AG08395 (cell line): Measurements from ENCODE around the gene FBXO42.
A peak's percentile ranks its signal among the peaks of the same experiment; 100 is the strongest.
"Not testable (repeated sequence)": the region's sequence is repeated elsewhere in the genome, so short reads cannot be mapped to it uniquely, and the experiment has no call there.

Source experiments
- DNase-seq: peaks from one replicate; pipeline ENCODE4 v3.0.0; 2012; ENCODE audit warnings: mixed read lengths, low spot score

Gene FBXO42

DNA sequence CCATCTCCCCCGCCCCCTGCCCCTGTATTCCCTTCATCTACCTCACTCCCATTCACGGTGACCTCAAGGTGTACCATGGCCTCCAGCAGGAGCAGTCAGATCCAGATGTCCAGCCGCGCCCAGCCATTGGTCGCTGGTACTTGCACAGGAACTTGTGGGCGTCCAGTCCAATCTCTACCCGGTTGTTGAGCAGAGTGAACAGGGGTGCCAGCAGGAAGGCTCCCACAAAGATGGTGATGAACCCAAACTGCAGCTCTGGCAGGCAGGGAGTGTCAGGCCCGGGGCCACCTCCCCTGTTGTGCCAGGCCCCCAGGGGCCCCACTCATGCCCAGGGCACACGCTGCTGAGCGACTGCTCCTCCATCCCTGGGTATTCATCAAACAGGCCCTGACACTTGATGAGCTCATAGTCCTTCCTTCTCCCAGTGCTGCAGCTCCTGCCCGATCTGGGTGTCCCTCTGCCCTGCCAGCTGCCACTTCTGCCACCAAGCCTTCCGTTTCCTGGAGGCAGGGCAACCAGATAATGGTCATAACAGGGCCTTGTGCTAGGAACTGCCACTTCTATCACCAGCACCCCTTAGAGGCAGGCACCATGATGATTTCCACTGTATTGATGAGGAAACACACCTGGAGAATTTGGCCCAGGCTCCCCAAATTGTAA is 134.1 kb downstream of the FBXO42 start:
- no peak for DNase-seq

DNA sequence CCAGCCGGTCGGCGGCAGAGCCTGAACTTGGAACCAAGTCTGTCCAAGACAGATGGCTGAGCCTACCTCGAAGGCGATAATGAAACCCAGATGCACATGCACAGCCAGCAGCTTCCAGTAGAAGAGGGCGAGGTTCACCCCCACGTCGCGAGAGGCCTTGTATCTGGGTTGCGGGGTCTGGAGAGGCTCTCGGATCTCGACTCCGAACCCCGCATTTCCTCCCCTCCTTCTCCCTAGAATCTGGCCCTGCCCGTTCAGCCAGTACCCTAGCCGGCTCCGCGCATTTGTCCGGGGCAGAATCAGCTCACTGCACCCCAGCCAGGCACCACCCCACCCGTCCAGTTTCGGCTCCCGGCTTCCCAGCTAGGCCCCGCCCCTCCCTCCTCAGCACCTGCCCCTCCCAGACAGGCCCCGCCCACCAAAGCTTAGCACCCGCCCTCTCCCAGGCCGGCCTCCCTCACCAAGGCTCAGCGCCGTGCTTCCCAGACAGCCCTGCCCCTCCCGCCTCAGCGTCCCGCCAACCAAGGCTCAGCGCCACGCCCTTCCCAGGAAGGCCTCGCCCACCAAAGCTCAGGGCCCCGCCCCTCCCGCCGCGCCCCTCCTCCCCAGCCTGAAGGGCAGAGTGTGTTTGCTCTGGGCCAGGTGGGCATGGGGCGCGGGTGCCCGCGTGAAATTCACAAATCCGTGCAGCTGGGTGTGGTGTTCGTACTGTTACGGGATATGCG is 135.1 kb downstream of the FBXO42 start:
- peak; percentile 99 for DNase-seq

DNA sequence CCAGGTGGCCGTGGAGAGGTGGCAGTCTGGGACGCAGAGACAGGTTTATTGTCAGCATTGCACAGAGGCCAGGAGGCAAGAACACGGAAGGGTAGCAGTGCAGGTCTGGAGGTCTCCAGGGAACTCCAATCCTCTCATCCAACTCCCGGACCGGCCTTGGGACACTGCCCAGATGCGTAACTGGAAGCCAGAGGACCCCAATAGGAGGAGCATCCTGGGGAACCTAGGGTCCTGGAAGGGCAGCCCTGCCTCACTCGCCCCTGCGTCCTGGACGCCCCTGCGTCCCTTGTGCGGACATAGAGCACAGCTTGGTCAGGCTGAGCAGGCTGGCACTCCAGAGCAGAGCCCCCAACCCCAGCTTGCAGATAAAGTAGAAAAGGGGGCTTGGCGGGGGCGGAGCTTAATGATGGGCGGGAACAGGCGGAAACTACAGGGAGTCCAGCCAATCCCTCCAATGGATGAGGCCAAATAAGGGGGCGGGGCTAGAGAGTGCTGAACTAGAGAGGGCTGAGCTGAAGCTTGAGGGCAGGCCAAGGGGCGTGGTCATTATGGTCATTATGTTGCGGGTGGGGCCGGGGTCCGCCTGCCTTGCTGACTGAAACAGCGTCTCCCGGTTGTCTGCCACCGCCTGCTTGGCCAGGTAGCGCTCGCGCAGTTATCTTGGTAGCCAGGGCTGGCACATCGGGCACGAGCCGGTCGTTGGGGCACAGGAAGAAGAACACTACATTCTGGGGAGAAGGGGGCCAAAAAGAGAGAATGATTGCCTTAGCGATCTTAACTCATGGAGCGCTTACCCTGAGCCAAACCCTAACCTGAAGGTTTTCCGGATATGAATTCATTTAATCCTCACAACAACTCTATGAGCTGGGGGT is 136.2 kb downstream of the FBXO42 start:
- DNase-seq = peak; percentile 50

DNA sequence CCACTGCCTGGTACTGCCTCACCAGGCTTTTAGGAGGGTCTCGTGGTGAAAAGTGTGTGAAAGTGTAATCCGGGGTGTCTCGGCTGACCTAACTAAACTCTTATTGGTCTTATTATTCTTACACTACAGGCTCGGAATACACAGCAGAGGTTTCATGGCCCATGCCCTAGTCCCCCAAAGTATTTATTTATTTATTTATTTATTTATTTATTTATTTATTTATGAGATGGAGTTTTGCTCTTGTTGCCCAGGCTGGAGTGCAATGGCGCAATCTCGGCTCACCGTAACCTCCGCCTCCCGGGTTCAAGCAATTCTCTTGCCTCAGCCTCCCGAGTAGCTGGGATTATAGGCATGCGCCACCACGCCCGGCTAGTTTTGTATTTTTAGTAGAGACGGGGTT is 137.0 kb downstream of the FBXO42 start:
- not testable (repeated sequence) for DNase-seq

DNA sequence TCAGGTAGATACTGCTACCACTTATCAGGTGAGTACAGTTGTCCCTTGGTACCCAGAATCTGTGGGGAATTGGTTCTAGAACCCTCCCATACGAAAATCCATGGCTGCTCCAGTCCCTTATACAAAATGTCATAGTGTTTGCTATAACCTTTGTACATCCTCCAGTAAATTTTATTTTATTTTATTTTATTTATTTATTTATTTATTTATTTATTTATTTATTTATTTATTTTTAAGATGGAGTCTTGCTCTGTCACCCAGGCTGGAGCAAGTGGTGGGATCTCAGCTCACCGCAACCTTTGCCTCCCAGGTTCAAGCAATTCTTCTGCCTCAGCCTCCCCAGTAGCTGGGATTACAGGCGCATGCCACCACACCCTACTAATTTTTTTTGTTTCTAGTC is 138.7 kb downstream of the FBXO42 start:
- not testable (repeated sequence) for DNase-seq

DNA sequence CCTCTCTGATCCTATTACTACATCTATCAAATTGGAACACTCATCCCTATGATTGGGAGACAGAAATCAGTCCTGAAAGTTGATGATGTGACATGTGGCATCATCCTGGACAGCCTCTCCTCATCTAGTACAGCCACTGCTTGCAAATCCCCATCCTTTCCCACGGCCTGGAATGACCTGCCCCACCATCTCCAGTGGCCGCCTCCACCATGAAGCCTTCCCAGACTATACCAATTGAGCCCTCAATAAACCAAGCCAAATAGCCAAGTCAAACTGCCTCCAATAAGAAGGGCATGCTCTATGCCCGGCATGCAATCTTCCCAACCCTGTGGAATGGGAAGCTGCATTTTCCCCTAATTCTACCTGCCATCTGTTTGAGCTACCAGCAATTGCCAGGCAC is 139.3 kb downstream of the FBXO42 start:
- DNase-seq = no peak

DNA sequence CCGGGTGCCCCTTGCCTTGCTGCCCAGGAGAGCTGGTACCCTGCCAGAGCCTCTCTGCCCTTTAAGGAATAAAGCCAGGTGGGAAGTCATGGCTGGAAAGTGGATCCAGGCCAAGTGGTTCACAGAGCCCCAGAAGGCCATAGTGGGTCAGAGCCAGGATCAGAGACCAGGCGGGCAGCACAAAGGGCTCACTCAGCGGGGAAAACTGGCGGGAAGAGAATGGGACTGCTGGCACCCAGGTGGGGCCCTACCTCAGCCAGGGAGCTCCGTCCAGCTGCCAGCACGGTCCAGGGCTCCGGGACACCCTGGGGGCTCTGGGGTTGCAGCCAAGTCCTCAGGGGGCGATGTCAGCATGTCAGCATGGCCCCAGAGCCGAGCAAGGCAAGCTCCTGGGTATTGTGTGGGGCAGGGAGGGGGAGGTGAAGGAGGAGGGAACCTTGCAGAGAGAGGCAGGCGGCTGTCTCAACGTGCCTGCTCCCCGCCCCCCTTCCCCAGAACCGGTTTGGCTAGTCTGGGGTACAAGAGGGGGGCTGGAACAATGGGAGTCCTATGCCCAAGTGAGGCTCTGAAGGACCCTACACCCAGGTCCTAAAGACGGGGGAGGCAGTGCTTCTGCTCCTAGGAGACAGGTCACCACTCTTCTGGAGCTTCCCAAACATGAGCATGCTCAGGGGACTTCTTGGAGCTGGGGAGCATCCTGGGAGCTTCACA is 139.9 kb downstream of the FBXO42 start, which contains the start of gene ARHGEF19:
ARHGEF19 (minus strand) TSS at position 402 of the 711 bp plus-strand sequence. CDS start 3,598 bp downstream, outside the sequence.
- no peak for DNase-seq

DNA sequence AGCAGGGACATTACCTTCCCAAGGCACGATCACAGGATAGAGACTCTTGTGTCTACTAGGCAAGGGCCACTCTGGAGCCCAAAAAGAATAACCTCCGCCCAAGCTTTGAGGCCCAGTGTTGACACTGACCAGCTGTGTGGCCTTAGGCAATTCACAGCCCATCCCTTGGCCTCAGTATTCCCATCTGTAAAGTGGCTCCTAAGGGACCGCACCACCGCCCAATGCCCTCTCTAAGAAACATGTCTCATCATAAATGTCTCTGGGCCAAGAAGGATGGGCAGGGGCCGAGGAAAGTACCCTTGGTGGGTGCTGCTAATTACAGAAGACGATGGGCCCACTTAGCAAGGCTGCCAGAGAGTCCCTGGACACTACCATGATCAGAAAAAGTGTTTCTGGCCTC is 140.5 kb downstream of the FBXO42 start:
- no peak for DNase-seq

DNA sequence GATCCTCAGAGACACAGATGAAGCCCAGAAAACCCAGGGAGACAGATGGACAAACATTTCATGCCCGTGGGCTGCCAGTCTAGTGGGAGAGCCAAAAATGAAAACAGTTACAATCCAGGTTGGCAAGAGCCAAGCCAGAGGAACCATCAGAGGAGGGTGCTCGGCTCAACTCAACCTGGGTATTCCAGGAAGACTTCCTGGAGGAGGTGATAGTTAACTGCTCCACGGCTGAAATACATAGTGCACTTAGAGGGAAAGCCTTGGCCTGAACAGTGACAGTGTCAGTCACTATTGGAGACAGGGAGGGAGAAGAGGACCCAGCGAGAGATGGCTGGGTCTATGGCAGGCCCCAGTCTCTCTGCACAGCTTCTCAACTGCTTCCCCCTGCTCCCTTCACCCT is 141.7 kb downstream of the FBXO42 start:
- DNase-seq = no peak

DNA sequence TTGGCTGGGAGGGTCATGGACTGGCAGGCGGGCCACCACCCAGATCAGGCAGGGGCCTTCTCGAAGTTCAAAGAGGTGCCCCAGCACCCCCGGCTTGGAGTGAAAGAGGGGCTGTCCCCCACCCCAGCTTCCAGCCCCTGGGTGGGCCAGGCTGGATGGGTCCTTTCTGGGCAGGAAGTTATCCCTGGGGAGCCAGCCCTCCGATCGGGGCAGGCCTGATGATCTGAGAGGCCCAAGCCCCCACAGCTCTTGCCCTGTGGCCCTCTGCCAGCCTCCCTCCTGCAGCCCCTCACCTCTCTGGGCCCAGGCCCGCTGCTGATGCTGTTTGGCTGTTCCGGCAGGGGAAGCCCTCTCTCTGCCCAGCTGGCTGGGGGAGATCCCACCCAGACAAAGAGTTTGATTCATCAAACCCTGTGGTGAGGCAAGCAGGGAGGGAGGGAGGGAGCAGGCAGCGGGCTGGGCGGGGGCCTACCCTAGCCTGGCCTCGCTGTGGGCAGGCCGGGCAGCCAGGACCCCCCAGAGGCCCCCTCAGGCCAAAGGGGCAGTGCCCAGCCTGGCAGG is 142.4 kb downstream of the FBXO42 start:
- DNase-seq = no peak

DNA sequence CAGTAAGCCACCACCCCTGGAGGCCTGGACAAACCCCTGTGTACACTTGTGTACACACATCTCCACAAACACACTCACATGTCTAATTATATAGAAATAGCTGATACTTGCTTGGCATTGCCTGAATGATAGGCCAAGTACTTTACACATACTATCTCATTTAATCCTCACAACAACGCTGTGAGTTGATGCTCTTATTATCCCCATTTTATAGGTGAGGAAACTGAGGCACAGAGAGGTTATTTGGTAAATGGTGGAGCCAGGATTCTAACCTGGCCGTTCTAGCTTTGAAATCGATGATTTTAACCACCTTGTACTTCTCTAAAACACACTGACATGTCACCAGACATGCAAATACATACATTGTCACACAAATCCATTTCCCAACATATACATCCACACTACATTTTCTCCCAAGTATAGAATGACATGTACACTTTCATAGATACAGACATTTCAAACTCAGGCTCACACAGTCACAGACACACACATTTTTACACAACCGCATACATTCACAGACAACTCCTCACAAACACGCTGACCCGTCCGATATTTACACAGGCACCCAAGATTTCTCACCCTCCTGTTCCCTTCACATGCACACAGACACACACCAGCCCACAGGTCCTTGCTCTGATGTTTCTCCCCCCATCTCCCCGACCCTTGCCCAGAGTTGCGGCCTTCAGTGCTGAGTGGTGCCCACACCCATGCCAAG is 143.0 kb downstream of the FBXO42 start:
- no peak for DNase-seq

DNA sequence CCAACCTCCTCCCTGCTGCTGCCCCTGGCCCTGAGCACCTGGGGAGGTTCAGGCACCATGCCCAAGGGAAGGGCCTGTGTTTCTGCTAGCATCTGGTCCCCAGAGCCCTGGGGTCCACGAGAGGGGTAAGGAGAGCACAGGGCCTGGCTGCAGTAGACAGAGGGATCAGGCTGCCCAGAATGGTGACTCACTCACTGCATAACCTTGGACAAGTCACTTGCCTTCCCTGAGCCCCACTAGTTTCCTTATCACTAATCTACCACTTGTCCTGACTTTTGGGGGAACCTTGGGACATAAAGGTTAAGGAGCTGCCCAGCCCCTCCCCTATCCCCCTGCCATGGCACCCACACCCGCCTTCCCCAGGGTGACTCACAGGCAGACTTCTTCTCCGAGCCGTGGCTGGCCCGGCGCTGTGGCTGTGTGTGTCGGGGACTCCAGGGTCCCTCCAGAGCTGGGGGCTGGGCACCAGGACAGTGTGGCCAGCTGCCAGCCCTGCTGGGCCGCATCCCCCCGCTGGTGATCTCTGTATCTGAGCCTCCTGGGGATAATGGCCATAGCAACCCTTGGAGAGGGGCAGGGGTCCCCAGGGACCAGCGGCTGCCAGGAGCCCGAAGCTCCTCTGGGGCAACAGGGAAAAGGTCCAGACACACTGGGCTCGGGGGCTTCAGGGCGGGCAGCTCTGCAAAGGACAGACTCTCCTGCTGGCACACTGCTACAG is 143.9 kb downstream of the FBXO42 start:
- no peak for DNase-seq

DNA sequence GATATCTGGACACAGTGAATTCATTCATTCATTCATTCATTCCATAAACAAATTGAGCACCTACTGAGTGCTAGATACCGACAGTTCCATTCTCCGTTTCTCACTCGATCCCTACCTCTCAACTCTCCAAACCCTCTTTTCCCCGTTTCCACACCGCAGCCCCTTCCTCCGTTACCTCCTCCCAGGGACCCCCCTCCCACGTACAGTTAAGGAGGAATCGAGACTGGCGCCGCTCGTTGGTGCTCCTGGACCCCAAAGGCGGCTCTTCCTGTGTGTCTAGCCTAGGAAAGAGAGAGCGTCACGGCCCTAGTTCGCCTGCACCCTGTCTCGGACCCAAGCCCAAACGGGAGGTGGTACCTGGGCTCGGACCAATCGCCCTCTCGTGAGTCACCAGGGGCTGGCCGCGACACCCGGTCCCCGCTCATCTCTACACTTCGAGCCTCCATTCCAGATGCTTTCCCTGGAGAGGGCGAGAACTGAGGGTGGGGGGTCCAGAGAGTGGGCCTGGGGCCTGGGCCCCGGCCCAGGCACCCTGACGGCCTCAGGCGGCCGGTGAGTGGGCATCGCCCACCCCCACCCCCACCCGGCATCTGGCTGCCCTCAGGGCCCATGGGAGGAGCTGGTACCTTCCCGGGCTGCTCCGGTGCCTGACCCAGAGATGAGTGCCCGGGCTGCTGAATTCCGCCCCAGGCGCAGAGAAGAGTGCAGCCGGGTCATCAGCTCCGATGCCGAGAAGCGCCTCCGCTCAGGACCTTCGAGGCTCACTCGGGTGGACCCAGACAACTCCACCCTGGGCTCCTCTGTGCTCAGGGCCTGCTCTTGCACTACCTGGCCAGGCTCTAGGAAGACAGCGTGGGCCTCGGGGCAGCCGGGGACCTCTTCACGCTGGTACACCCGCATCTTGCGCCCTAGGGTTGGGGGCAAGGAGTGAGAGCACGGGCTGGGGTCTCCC is 144.7 kb downstream of the FBXO42 start:
- DNase-seq = peak; percentile 29

DNA sequence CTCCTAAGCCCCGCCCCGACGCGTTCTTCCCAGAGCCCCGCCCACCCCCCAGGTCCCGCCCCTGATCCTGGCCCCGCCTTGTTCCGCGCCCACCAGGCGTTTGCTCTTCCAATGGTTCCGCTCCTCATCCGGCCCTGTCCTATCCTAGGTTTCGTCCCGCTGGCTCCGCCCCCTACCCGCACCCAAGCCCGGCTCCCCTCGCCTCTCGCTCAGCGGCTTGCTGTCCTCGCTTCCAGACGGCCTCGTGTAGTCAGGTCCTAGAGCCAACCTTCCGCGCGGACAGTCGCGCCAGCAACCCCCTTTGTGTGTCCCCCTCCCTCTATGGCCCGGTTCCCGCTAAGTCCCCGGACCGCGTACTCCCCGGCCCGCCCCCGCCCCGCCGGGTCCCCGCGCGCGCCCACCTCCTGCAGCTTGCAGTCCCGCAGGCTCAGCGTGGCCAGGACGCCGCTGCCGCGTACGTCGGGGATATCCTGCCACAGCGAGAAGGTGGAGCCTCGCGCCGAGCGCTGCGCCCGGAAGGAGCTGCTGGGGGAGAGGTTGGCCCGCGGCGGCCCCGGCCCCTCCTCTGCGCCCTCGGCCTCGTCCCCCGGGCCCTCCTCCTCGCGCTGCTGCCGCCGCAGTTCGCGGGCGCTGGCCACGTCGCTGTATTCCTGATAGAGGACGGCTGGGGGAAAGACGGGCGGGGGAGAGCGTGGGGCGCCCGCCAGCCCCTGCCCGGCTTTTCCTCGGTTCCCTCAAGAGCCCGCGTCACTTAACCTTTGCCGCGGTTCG is 145.5 kb downstream of the FBXO42 start:
- DNase-seq = peak; percentile 97

DNA sequence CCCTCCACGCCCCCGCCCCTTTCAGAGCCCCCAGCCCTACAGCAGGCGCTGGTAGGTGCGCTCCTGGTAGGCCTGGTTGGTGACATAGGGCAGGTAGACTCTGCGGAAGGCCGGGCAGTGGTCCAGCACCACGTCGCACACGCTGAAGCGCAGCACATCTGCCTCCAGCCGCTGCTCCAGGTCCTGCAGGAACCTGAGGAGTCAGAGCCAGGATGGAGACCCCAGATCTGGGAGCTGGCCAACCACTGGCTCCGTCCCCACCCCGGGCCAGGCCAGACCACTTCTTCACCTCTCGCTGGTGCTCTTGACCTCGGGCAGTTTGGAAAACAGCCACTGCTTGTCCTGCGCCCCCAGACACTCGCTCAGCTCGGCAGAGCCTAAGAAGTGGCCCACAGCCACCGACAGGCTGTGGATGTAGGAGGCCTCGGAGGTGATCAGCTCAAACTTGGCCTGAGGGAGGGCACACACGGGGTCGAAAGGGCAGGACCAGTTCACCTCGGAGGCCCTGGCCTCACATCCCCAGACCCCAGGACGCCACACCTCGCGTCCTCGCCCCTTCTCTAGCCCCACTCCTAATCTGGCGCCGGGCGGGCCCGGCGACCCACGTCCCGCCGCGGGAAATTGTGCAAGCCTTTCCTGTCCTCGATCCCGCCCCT is 146.3 kb downstream of the FBXO42 start:
- no peak for DNase-seq

DNA sequence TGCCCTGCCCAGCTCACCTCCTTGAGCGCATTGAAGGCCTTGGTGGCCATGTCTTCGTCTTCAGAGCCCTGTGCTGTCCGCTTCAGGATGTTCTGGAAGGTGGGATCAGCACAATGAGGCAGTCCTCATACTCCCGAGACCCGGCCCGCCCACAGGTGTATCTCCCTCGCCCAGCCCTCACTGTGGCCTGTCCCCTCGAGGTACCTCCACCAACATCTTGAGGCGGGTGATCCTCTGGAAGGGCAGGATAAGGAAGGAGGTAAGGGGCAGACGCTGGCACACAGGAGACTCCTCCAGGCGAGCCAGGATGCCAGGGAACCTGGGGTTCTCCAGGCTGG is 147.0 kb downstream of the FBXO42 start:
- DNase-seq = no peak

DNA sequence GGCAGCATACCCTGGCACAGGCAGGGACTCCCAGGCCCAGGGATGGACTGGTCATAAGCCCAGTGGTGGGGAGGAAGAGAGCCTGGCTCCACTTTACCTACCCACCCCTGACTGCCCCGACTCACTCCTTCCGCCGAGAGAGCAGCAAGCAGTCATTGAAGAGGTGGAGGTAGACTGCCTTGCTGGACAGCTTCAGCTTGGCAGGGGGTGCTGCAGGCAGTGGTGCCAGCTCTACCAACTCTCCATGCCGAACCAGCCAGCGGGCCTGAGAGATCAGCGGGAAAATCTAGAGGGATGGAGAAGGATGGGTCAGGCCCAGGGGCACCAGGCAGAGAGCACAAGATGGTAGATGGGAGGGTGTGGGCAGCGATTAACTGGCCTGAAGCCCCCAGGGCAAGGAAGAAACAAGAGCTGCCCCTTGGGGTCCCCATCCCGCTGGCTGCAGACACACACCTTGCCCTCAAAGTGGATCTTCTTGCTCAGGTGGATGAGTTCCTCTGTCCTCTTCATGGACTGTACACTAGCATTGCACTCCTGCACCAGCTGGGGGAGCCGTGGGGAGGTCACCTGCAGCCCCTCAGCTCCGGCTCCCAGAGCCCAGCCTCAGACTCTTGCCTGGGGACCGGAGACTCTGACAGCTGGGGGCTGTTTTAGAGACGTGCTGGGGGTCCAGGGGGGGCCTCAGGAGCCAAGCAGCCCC is 147.5 kb downstream of the FBXO42 start:
- DNase-seq = no peak
